Epithelial cell of prostate (primary cell): Measurements from ENCODE around the gene RNF169.

Experiments used
- DNase-seq: peaks from one replicate; pipeline ENCODE4 v3.0.0-alpha.2; 2011; ENCODE audit warnings: low read depth, low spot score
- H3K27ac ChIP-seq: fragments of 450-650 bp; 2 replicates; pipeline ENCODE4 v1.5.1; 2017; ENCODE audit warnings: mild to moderate bottlenecking

Gene RNF169

DNA sequence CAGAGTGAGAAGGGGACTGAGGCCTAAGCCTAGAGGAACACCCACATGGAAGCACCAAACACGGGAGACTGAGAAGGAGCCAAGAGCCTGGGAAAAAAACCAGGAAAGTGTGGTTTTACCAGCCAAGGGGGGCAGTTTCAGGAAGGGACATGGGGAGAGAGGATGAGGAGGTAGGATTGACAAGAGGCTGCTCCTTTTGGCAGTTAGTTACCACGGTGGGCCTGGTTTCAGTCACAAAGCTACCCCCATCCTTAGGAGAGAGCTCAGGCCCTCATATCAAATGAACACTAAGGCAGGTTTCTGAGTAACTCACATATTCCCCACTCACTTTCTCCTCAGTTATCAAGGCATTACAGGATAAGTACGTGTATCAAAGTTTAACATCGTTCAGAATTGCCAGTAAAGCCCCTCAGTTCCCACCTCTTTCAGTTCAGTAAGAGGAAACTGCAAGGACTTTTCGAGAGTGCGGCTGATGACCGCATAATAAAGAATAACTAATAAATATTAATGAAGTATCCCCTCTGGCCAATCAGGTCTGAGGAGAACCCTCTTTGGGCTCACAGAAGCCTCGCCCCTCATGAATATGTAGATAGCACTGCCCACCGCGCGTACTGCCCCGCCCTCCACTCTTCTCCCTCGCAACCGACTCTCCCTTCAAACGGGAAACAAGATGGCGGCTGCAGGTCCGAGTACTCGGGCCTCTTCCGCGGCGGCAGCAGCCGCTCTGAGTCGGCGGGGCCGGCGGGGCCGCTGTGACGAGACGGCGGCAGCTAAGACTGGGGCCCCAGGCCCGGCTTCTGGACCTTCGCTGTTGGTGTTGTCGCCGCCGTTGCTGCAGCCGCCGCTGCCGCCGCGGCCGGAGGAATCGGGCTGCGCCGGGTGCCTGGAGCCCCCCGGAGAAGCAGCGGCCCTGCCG lies at the start of gene RNF169:
Gene RNF169, plus strand, starts transcription at position 639 of the 916 bp plus-strand sequence. Its CDS starts 32 bp downstream, at position 671.
- H3K27ac ChIP-seq, result peak within 1 kb of the TSS; percentile 89
- DNase-seq, result peak; percentile 86

DNA sequence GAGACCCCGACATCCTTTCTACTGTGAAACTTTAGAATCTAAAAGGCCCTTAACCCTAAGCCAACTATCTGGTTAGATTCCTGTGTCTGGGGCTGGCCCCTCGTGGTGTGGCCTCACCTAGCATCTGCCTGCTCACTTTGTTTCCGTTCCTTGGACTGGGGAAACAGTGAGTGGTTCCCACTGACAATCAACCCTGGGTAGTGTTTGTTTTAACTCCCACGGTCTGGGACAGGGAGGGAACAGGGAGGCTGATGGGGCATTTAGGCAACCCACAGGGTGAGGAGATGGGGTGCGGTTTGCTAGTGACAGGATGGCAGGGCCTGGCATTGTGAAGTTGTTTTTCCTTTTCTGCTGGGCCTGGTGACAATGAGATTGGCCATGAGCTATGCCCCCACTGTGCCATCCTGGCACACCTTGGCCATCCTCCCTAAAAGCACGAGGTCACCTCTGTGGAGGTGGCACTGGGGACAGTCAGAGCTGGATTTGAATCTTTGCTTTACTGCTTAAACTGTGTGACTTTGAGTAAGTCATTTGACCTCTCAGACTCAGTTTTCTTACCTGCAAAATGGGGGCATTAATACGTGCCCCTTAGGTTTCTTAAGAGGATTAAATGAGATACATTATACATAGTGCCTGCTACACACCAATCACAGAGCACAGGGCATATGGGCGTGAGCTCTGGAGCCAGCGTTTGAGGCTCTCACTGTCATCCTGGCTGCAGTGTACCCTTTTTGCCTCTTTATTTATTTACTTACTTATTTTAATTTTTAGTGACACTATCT lies 48.8 kb upstream of the RNF169 start:
- no peak for DNase-seq
- H3K27ac ChIP-seq, result no peak overlapping the region

- DNase-seq, result no peak
- no peak overlapping the region for H3K27ac ChIP-seq
Observed at GRCh38 chr11:74701351-74701750, 47.3 kb upstream of the RNF169 start.

DNA sequence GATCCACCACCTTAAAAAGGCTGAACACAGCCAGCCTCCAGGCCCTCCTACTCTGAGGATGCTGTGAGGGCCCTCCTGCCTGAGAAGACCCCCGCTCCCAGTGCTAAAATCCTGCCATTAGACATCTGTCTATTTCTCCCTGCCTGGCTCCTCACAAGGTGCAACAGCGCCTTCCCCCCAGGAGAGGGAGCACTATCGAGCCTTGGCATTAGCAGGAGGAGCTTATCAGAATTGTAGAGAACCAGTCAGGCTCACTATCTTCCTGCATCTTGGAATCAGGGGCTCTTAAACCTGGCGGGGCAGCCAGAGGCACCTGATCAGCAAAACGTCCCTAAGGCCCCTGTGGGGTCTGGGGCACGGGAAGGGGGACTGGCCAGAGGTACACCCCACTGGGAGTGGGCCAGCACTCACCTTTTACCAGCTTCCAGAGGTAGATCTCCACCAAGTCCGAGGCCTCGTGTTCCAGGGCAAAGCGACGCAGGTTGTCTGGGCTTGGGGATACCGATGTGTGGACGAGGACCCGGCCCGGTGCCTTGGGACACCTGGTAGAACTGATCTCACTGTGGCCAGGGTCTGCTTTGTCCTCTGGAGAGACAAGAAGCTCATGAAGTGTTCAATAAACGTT lies 46.2 kb upstream of the RNF169 start:
- no peak for DNase-seq
- no peak overlapping the region for H3K27ac ChIP-seq

DNA sequence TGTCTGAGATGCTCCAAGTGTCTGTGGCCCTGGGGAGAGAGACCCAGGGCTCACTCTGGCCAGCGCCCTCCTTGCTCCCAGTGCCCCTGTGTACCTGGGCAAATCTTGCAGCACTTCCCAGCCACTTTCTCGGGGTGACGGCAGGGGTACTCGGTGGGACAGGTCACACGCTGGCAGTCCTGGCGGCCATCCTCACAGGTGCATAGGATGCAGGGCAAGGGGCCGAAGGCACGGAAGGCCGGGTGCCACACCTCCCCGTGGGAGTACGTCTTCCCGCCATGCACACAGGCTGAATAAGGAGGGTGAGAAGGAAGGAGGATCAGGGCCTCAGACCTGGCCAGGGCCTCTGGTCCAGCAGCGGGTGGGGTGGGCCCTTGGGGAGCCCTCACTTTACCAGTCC lies 45.4 kb upstream of the RNF169 start:
- no peak overlapping the region for H3K27ac ChIP-seq
- no peak for DNase-seq

GRCh38 chr11:74707182-74707581 lies 41.5 kb upstream of the RNF169 start:
- no peak for DNase-seq
- H3K27ac ChIP-seq, result no peak overlapping the region

DNA sequence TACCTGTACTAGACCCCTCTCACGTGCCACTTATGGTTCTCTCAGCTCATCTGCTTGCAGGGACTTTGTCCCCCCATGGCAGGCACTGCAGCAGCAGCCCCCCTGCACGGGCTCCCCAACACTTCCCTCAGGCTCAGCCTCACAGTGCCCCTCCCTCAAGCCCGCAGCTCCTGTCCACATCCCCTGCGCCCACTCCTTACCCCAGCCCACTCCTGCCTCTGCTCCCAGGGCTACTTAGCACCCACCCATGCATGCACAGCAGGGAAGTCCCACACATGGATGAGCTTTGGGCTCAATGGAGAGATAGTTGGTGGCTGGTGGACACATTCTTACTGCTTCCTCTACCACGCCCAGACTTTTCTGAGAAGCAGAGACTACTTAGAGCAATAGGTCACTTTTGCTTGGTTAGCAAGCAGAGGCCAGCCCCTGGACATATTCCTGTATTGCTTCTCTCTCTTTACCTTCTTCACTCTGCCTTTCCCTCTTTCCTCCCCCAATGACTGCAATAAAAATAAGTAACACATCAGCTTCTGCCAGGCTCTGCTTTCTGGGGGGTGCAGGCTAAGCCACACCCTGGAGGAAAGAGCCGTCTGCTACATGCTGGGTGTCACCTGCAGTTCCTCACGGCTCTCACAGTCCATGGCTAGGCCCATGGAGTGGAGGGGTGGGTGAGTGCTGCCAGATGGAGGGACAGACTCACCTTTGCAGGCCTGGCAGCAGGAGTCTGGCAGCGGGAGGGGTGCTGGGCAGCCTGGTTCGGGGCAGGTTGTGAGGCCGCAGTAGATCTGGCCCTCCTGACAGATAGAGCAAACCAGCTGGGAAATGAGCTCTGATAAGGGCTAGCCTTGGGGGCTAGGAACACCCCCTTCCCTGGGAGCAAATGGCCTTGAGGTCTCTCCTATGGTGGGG lies 40.8 kb upstream of the RNF169 start:
- no peak for DNase-seq
- no peak overlapping the region for H3K27ac ChIP-seq

- H3K27ac ChIP-seq, result no peak overlapping the region
- no peak for DNase-seq
Observed at GRCh38 chr11:74709175-74709574, 39.5 kb upstream of the RNF169 start.

GRCh38 chr11:74710281-74710938 lies 38.2 kb upstream of the RNF169 start:
- no peak overlapping the region for H3K27ac ChIP-seq
- DNase-seq, result no peak

DNA sequence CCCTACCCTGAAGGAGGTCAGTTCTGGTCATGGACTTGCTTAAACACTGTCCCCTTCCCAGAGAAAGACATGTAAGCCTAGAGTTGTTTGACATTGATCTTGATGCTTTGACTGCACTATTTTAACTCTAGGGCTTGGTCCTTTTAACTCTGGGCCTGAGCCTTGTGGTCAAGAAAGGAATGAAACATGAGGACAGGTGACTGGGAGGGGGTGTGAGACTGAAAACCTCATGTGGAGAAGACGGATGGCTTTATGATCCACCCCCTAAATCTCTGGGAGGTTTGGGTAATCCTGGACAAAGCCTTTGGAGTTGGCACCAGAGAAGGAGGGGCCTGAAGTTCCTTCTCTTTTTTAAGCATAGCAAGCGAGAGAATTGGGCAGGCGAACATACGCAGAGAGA lies 35.0 kb upstream of the RNF169 start:
- no peak overlapping the region for H3K27ac ChIP-seq
- no peak for DNase-seq

DNA sequence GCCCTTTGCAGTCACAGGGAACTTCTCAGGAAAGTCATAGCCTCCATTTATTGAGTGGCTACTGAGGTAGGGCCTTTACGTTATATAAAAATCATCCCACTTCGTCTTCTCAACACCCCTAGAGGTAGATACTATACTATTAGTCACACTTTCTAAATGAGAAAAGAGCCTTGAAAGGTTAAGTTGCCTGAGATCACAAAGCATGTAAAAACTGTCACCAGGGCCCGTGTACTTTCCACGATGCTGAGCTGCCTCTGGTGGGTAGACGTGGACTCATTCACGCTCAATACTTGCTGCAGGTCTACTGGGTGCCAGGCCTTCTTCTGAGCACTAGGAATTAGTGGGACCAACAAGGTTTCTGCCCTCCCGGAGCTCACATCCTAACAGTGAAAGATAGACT lies 33.7 kb upstream of the RNF169 start:
- DNase-seq, result no peak
- H3K27ac ChIP-seq, result no peak overlapping the region

- no peak overlapping the region for H3K27ac ChIP-seq
- DNase-seq, result no peak
Observed at GRCh38 chr11:74717221-74717969, 31.3 kb upstream of the RNF169 start.

DNA sequence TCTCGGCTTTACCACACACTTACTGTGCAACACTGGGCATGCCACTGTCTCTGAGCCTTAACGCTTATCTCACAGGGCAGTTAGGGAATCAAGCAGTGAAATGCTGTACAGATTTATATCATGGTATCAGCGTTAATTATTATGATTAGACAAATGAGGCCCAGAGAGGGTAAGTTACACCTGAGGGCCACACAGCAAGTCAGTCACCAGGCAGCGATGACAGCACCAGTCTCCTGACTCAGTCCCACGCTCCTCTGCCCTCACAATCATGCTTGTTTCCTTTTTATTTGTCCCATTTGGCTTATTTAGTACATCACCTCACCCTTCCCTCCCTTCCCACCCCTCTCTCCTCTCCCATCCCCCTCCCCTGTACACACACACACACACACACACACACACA lies 29.6 kb upstream of the RNF169 start:
- no peak overlapping the region for H3K27ac ChIP-seq
- DNase-seq, result no peak

GRCh38 chr11:74720596-74721478 lies 27.8 kb upstream of the RNF169 start:
- H3K27ac ChIP-seq, result no peak overlapping the region
- DNase-seq, result no peak

DNA sequence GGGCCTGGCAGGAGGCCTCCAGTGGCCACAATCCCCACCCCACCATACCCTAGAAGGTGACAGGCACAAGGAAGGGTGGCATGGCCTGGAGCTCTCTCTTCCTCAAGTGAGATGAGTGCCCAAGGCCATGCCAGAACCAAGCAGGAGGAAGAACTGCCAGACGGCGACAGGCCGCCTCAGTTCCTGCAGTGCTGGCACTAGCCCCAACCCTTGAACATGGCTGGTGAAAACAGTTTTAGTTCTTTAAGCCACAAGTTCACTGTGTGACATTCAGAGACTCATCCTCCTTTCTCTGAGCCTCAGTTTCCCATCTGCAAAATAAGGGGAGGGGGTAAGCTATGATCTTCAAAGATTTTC lies 27.2 kb upstream of the RNF169 start:
- no peak for DNase-seq
- H3K27ac ChIP-seq, result no peak overlapping the region

DNA sequence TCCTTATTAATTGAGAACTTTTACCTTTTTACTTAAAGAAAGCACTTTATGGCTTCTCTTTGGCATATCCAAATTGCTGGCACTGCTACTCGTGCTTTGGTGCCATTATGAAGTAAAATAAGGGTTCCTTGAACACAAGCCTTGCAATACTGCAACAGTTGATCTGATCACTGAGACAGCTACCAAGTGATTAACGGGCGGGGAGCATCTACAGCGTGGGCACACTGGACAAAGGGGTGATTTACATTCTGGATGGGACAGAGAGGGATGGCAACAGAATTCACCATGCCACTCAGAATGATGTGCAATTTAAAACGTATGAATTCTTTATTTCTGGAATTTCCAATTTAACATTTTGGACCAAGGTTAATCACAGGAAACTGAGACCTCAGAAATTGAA lies 25.1 kb upstream of the RNF169 start:
- DNase-seq, result no peak
- no peak overlapping the region for H3K27ac ChIP-seq

DNA sequence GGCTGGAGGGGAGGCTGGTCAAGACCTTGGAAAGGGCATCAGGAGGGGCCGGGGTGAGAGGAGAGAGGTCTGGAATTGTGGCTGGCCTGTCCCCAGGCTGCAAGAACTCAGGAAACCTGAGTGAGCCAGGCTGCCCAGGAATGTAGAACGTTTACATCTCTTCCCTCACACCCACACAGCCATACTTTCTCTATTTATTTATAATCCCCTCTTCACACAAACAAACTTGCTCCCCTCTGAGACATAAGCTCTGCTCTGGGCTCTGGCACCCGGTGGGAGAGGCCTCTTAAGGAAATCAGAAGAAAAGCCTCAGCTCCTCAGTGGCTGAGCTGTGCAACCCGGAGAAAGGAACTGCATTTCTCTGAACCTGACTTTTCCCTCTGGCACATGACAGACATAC lies 22.9 kb upstream of the RNF169 start:
- no peak overlapping the region for H3K27ac ChIP-seq

More for the DNA sequence above, 22.9 kb upstream of the RNF169 start:
- DNase-seq, result no peak
